ENCODE data around the gene PRIM2. TPM values are rescaled to one million over a fixed set of nuclear protein-coding genes. Genes with fewer than 3 reads are reported as not detected.
"Not testable (repeated sequence)": the region's sequence is repeated elsewhere in the genome, so short reads cannot be mapped to it uniquely, and the experiment has no call there.

Gene PRIM2
- total RNA-seq, 4 donors from 2014 or later = 5.6 to 19.5 (median 6.9) TPM

- DNase-seq (ENCODE audit: low spot score); ATAC-seq (ENCODE audit: low FRiP score): not testable (repeated sequence)
Observed at GRCh38 chr6:57463809-57464208, 146.4 kb downstream of the PRIM2 start.

GRCh38 chr6:57465968-57466367 lies 148.5 kb downstream of the PRIM2 start:
- DNase-seq (ENCODE audit: low spot score); ATAC-seq (ENCODE audit: low FRiP score): not testable (repeated sequence)

GRCh38 chr6:57469072-57469471 lies 151.6 kb downstream of the PRIM2 start:
- ATAC-seq (ENCODE audit: low FRiP score) = no peak
- DNase-seq (ENCODE audit: low spot score) = no peak
- TF ChIP-seq CTCF (IDR thresholded peaks at IDR 0.05) = no peak

- ATAC-seq (ENCODE audit: low FRiP score); DNase-seq (ENCODE audit: low spot score): not testable (repeated sequence)
Observed at GRCh38 chr6:57470148-57470547, 152.7 kb downstream of the PRIM2 start.

- ATAC-seq (ENCODE audit: low FRiP score); DNase-seq (ENCODE audit: low spot score): not testable (repeated sequence)
Observed at GRCh38 chr6:57471314-57471864, 154.0 kb downstream of the PRIM2 start.

- not testable (repeated sequence) for ATAC-seq (ENCODE audit: low FRiP score); DNase-seq (ENCODE audit: low spot score)
Observed at GRCh38 chr6:57472861-57473362, 155.5 kb downstream of the PRIM2 start.

GRCh38 chr6:57474862-57475475 lies 157.5 kb downstream of the PRIM2 start:
- DNase-seq (ENCODE audit: low spot score); ATAC-seq (ENCODE audit: low FRiP score): not testable (repeated sequence)

- ATAC-seq (ENCODE audit: low FRiP score); DNase-seq (ENCODE audit: low spot score): not testable (repeated sequence)
Observed at GRCh38 chr6:57475656-57476055, 158.2 kb downstream of the PRIM2 start.

GRCh38 chr6:57480194-57480593 lies 162.8 kb downstream of the PRIM2 start:
- DNase-seq (ENCODE audit: low spot score); ATAC-seq (ENCODE audit: low FRiP score): not testable (repeated sequence)

GRCh38 chr6:57481121-57481520 lies 163.7 kb downstream of the PRIM2 start:
- ATAC-seq (ENCODE audit: low FRiP score) = not testable (repeated sequence)

GRCh38 chr6:57482471-57482870 lies 165.0 kb downstream of the PRIM2 start:
- ATAC-seq (ENCODE audit: low FRiP score); DNase-seq (ENCODE audit: low spot score): not testable (repeated sequence)

More at GRCh38 chr6:57481121-57481520, 163.7 kb downstream of the PRIM2 start:
- not testable (repeated sequence) for DNase-seq (ENCODE audit: low spot score)

GRCh38 chr6:57486494-57487081 lies 169.2 kb downstream of the PRIM2 start:
- ATAC-seq (ENCODE audit: low FRiP score); DNase-seq (ENCODE audit: low spot score): not testable (repeated sequence)

- not testable (repeated sequence) for DNase-seq (ENCODE audit: low spot score); ATAC-seq (ENCODE audit: low FRiP score)
Observed at GRCh38 chr6:57488551-57488950, 171.1 kb downstream of the PRIM2 start.

GRCh38 chr6:57489887-57490286 lies 172.5 kb downstream of the PRIM2 start:
- DNase-seq (ENCODE audit: low spot score); ATAC-seq (ENCODE audit: low FRiP score): not testable (repeated sequence)

GRCh38 chr6:57491795-57492194 lies 174.4 kb downstream of the PRIM2 start:
- not testable (repeated sequence) for ATAC-seq (ENCODE audit: low FRiP score); DNase-seq (ENCODE audit: low spot score)

GRCh38 chr6:57496251-57496650 lies 178.8 kb downstream of the PRIM2 start:
- ATAC-seq (ENCODE audit: low FRiP score) = not testable (repeated sequence)

GRCh38 chr6:57500368-57501021 lies 183.1 kb downstream of the PRIM2 start:
- DNase-seq (ENCODE audit: low spot score); ATAC-seq (ENCODE audit: low FRiP score): not testable (repeated sequence)

More at GRCh38 chr6:57496251-57496650, 178.8 kb downstream of the PRIM2 start:
- DNase-seq (ENCODE audit: low spot score) = not testable (repeated sequence)

- ATAC-seq (ENCODE audit: low FRiP score); DNase-seq (ENCODE audit: low spot score): not testable (repeated sequence)
Observed at GRCh38 chr6:57502387-57502786, 185.0 kb downstream of the PRIM2 start.
